Activated CD8-positive, alpha-beta memory T cell treated with anti-CD3 and anti-CD28 coated beads, Interleukin-2, amount 50 U/mL, for 4 hours (primary cell): Measurements from ENCODE around the gene PCDHGB5.
"Not testable (repeated sequence)": the region's sequence is repeated elsewhere in the genome, so short reads cannot be mapped to it uniquely, and the experiment has no call there.

Experiments used
- DNase-seq: peaks from one replicate; pipeline ENCODE4 v3.0.0-alpha.2; 2020

The PCDHGB5 gene

DNA sequence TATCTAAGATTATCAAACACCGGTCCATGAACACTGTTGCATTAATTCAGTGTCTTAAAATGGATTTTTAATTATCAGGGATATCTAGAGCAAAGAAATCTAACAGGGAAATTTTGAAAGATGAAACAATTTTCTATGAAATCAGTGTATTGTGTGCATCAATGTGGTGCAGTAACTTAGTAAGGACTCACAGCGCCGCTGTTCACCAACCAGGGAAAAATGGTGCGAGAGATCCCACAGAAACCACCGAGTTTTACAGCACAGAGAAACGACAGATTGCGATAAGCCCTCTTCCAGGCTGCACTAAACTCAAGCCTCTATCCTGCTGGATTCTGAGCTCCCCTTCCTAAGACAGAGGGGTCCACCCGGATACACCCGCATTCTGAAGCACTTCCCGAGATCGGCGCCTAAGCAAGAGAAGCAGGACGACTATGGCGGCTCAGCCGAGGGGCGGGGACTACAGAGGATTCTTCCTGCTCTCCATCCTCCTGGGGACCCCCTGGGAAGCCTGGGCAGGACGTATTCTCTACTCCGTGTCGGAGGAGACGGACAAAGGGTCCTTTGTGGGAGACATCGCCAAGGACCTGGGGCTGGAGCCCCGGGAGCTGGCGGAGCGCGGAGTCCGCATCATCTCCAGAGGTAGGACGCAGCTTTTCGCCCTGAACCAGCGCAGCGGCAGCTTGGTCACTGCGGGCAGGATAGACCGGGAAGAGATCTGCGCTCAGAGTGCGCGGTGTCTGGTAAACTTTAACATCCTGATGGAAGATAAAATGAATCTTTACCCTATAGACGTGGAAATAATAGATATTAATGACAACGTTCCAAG is 15.1 kb upstream of the PCDHGB5 start, which contains the start of gene PCDHGA7:
Gene PCDHGA7 (plus strand): TSS at position 274 of the 826 bp plus-strand sequence. CDS start 158 bp downstream, at position 432.
- DNase-seq, result no peak

DNA sequence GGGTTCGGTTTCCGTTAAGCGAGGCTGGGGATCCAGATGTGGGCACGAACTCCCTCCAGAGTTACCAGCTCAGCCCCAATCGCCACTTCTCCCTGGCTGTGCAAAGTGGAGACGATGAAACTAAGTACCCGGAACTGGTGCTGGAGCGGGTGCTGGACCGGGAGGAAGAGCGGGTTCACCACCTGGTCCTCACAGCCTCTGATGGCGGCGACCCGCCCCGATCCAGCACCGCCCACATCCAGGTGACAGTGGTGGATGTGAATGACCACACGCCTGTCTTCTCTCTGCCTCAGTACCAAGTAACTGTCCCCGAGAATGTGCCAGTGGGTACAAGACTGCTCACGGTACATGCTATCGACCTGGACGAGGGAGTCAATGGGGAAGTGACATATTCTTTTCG is 14.4 kb upstream of the PCDHGB5 start:
- DNase-seq, result no peak

DNA sequence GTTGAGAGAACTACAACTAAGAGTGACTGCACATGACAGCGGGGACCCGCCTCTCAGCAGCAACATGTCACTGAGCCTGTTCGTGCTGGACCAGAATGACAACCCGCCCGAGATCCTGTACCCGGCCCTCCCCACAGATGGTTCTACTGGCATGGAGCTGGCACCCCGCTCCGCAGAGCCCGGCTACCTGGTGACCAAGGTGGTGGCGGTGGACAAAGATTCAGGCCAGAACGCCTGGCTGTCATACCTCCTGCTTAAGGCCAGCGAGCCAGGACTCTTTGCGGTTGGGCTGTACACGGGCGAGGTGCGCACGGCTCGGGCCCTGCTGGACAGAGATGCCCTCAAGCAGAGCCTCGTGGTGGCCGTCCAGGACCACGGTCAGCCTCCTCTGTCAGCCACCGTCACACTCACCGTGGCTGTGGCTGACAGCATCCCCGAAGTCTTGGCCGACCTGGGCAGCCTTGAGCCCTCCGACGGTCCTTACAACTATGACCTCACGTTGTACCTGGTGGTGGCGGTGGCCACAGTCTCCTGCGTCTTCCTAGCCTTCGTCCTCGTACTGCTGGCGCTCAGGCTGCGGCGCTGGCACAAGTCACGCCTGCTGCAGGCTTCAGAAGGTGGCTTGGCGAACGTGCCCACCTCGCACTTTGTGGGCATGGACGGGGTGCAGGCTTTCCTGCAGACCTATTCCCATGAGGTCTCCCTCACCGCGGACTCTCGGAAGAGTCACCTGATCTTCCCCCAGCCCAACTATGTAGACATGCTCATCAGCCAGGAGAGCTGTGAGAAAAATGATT is 13.1 kb upstream of the PCDHGB5 start:
- no peak for DNase-seq

DNA sequence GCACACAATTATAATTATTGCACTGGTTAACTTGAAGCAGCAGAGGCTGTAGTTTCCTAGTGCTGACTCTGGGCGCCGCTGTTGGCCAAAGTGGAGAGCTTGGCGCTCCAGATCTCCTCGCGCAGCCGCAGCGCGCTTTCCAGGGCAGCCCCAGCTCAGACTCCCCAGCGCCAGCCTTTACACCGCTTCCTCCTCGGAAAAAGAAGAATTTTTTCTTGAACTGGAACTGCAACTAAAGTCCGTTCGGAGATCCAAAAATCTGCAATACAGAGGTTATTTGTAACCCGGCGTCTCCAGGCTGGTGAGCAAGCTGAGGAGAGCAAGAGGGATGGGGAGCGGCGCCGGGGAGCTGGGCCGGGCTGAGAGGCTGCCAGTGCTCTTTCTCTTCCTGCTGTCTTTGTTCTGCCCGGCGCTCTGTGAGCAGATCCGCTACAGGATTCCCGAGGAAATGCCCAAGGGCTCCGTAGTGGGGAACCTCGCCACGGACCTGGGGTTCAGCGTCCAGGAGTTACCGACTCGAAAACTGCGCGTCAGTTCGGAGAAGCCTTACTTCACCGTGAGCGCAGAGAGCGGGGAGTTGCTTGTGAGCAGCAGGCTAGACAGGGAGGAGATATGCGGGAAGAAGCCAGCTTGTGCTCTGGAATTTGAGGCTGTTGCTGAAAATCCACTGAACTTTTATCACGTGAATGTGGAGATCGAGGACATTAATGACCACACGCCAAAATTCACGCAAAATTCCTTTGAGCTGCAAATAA is 10.0 kb upstream of the PCDHGB5 start, which contains the start of gene PCDHGB4:
Gene PCDHGB4 (plus strand): TSS at position 142 of the 755 bp plus-strand sequence. CDS start 187 bp downstream, at position 329.
- not testable (repeated sequence) for DNase-seq

DNA sequence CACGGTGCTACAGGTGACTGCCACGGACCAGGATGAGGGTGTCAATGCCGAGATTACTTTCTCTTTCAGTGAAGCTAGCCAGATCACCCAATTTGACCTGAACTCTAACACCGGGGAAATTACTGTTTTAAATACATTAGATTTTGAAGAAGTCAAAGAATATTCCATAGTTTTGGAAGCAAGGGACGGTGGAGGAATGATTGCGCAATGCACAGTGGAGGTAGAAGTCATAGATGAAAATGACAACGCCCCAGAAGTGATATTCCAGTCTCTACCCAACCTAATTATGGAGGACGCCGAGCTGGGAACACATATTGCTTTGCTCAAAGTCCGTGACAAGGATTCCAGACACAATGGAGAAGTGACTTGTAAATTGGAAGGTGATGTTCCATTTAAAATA is 9.1 kb upstream of the PCDHGB5 start:
- DNase-seq, result no peak

DNA sequence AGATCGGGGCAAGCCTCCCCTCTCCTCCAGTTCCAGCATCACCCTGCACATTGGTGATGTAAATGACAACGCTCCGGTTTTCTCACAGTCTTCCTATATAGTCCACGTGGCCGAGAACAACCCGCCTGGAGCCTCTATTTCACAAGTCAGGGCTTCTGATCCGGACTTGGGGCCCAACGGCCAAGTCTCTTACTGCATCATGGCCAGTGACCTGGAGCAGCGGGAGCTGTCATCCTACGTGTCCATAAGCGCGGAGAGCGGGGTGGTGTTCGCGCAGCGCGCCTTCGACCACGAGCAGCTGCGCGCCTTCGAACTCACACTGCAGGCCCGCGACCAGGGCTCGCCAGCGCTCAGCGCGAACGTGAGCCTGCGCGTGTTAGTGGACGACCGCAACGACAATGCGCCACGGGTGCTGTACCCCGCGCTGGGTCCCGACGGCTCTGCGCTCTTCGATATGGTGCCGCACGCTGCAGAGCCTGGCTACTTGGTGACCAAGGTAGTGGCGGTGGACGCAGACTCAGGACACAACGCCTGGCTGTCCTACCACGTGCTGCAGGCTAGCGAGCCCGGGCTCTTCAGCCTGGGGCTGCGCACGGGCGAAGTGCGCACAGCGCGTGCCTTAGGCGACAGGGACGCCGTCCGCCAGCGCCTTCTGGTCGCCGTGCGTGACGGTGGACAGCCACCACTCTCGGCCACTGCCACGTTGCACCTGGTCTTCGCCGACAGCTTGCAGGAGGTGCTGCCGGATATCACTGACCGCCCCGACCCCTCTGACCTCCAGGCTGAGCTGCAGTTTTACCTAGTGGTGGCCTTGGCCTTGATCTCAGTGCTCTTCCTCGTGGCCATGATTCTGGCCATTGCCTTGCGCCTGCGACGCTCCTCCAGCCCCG is 8.3 kb upstream of the PCDHGB5 start:
- DNase-seq, result no peak

DNA sequence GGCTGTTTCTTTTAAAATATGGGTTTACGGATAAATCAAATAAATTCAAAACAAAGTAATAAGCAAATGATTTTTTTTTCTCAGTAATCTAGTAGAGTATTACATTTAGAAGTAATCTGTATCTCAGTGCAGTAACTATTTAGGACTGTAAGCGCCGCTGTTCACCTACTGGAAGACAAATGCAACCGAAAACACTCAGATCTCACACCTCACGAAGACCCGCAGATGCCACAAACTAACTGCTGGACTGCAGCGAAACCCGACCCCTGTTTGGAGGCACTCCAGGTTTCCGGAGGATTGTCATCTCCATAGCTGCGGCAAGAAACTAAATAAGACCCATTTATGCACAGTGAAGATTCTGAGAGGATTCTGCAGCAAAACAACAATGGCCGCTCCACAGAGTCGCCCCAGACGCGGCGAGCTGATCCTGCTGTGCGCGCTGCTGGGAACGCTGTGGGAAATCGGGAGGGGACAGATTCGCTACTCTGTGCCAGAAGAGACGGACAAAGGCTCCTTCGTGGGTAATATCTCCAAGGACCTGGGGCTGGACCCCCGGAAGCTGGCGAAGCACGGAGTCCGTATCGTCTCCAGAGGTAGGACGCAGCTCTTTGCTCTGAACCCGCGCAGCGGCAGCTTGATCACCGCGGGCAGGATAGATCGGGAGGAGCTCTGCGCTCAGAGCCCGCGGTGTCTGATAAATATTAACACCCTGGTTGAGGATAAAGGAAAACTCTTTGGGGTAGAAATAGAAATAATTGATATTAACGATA is 5.1 kb upstream of the PCDHGB5 start, which contains the start of gene PCDHGA8:
Gene PCDHGA8 (plus strand): TSS at position 205 of the 770 bp plus-strand sequence. CDS start 181 bp downstream, at position 386.
- DNase-seq, result no peak

DNA sequence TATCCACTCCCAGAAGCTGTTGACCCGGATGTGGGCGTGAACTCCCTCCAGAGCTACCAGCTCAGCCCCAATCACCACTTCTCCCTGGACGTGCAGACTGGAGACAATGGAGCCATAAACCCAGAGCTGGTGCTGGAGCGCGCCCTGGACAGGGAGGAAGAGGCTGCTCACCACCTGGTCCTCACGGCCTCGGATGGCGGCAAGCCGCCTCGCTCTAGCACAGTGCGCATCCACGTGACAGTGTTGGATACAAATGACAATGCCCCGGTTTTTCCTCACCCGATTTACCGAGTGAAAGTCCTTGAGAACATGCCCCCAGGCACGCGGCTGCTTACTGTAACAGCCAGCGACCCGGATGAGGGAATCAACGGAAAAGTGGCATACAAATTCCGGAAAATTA is 4.5 kb upstream of the PCDHGB5 start:
- no peak for DNase-seq

DNA sequence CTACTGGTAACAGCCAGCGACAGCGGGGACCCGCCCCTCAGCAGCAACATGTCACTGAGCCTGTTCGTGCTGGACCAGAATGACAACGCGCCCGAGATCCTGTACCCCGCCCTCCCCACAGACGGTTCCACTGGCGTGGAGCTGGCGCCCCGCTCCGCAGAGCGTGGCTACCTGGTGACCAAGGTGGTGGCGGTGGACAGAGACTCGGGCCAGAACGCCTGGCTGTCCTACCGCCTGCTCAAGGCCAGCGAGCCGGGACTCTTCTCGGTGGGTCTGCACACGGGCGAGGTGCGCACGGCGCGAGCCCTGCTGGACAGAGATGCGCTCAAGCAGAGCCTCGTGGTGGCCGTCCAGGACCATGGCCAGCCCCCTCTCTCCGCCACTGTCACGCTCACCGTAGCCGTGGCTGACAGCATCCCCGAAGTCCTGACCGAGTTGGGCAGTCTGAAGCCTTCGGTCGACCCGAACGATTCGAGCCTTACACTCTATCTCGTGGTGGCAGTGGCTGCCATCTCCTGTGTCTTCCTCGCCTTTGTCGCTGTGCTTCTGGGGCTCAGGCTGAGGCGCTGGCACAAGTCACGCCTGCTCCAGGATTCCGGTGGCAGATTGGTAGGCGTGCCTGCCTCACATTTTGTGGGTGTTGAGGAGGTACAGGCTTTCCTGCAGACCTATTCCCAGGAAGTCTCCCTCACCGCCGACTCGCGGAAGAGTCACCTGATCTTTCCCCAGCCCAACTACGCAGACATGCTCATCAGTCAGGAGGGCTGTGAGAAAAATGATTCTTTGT is 3.2 kb upstream of the PCDHGB5 start:
- DNase-seq, result not testable (repeated sequence)

DNA sequence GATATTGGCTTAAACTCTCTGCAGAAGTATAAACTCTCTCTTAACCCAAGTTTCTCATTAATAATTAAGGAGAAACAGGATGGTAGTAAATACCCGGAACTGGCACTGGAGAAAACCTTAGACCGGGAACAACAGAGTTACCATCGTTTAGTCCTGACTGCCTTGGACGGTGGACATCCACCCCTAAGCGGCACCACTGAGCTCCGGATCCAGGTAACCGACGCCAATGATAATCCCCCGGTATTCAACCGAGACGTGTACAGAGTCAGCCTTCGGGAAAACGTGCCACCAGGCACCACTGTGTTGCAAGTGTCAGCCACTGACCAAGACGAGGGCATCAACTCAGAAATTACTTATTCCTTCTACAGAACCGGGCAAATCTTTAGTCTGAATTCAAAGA is 861 bp downstream of the PCDHGB5 start:
- no peak for DNase-seq

DNA sequence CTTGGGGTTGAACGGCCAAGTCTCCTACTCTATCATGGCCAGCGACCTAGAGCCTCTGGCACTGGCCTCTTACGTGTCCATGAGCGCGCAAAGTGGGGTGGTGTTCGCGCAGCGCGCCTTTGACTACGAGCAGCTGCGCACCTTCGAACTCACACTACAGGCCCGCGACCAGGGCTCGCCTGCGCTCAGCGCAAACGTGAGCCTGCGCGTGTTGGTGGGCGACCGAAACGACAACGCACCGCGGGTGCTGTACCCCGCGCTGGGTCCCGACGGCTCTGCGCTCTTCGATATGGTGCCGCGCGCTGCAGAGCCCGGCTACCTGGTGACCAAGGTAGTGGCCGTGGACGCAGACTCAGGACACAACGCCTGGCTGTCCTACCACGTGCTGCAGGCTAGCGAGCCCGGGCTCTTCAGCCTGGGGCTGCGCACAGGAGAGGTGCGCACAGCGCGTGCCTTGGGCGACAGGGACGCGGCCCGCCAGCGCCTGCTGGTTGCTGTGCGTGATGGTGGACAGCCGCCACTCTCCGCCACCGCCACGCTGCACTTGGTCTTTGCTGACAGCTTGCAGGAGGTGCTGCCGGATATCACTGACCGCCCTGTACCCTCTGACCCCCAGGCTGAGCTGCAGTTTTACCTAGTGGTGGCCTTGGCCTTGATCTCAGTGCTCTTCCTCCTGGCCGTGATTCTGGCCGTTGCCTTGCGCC is 2.0 kb downstream of the PCDHGB5 start:
- no peak for DNase-seq

DNA sequence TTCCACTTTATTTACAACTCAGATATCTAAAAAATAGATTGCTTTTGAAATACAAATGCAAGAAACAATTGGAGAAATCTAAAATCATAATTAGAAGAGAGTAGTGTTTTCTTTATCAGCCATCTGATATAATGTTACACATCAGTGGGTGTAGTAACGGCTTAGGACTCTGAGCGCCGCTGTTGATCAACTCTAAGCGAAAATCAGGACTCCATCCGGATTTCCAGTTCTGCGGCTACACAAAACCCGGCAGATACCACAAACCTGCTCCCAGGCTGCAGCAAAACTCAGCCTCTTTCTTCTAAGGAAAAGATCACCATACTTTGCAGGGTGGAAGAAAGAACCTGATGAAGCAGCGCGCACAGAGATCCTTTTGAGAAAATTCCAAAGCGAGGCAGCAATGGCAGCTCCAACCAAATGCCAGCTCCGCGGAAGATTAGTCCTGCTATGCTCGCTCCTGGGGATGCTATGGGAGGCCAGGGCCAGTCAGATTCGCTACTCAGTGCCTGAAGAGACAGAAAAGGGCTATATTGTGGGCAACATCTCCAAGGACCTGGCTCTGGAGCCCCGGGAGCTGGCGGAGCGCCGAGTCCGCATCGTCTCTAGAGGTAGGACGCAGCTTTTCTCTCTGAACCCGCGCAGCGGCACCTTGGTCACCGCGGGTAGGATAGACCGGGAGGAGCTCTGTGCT is 5.0 kb downstream of the PCDHGB5 start, which contains the start of gene PCDHGA9:
Gene PCDHGA9 (plus strand): TSS at position 226 of the 691 bp plus-strand sequence. CDS start 175 bp downstream, at position 401.
- no peak for DNase-seq

DNA sequence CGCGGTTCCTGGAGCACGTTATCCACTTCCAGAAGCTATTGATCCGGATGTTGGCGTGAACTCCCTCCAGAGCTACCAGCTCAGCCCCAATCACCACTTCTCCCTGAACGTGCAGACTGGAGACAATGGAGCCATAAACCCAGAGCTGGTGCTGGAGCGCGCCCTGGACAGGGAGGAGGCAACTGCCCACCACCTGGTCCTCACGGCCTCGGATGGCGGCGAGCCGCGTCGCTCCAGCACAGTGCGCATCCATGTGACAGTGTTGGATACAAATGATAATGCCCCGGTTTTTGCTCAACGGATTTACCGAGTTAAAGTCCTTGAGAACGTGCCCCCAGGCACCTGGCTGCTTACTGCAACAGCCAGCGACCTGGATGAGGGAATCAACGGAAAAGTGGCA is 5.6 kb downstream of the PCDHGB5 start:
- DNase-seq, result no peak

DNA sequence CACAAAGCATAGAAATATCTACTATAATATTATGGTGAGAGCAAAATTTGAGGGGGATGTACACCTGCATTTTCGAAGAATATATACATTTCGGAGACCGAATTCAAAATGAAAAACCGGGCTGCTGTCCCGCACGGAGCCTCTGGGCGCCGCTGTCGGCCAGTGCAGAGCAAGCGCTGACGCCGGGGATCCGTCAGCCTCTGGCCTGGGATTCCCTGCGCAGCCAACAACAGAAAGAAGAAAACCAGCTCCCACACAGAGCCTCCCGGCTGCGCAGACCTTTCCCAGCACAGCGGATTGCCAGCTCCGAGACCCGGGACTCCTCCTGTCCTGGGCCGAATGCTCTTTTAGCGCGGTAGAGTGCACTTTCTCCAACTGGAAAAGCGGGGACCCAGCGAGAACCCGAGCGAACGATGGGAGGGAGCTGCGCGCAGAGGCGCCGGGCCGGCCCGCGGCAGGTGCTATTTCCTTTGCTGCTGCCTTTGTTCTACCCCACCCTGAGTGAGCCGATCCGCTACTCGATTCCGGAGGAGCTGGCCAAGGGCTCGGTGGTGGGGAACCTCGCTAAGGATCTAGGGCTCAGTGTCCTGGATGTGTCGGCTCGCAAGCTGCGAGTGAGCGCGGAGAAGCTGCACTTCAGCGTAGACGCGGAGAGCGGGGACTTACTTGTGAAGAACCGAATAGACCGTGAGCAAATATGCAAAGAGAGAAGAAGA is 10.2 kb downstream of the PCDHGB5 start, which contains the start of gene PCDHGB6:
Gene PCDHGB6 (plus strand): TSS at position 232 of the 716 bp plus-strand sequence. CDS start 182 bp downstream, at position 414.
- not testable (repeated sequence) for DNase-seq

DNA sequence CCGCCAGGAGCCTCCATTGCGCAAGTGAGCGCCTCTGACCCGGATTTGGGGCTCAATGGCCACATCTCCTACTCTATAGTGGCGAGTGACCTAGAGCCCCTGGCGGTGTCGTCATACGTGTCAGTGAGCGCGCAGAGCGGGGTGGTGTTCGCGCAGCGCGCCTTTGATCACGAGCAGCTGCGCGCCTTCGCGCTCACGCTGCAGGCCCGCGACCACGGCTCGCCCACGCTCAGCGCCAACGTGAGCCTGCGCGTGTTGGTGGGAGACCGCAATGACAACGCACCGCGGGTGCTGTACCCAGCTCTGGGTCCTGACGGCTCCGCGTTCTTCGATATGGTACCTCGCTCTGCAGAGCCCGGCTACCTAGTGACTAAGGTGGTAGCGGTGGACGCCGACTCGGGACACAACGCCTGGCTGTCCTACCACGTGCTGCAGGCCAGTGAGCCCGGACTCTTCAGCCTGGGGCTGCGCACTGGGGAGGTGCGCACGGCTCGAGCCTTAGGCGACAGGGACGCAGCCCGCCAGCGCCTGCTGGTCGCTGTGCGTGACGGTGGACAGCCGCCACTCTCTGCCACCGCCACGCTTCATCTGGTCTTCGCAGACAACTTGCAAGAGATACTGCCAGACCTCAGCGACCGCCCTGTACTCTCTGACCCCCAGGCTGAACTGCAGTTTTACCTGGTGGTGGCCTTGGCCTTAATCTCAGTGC is 12.0 kb downstream of the PCDHGB5 start:
- DNase-seq, result no peak

DNA sequence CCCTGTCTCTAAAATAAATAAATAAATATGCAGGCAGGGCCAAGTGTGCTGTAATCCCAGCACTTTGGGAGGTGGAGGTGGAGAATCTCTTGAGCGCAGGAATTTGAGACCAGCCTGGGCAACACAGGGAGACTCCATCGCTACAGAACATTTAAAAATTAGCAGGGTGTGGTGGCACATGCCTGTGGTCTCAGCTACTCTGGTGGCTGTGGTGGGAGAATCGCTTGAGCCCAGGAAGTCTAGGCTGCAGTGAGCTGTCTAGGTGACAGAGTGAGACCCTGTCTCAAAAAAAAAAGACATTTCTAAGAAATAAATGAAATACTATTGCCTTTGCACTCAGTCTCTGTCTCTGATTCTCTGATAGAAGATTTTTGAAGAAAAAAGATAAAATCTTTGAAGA is 13.8 kb downstream of the PCDHGB5 start:
- no peak for DNase-seq

DNA sequence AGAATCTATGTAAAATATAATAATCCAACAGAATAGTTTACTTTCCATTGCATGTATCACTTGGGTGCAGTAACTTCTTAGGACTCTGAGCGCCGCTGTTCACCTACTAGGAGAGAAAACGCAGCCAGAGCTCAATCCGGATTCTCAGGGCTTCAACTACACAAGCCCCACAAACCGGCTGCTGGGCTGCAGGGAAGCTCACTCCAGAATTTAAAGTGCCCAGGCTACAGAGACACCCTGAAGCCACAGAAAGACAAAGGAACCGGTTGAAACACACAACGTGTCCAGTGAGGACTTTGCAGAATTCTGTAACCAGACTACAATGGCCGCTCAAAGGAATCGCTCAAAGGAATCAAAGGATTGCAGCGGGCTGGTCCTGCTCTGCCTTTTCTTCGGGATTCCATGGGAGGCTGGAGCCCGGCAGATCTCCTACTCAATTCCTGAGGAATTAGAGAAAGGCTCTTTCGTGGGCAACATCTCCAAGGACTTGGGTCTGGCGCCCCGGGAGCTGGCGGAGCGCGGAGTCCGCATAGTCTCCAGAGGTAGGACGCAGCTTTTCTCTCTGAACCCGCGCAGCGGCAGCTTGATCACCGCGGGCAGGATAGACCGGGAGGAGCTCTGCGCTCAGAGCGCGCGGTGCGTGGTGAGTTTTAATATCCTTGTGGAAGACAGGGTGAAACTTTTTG is 15.2 kb downstream of the PCDHGB5 start, which contains the start of gene PCDHGA10:
Gene PCDHGA10 (plus strand): TSS at position 134 of the 686 bp plus-strand sequence. CDS start 189 bp downstream, at position 323.
- peak; percentile 42 for DNase-seq
